HepG2 (cell line): Measurements from ENCODE around the gene SMIM31. TPM values are rescaled to one million over a fixed set of nuclear protein-coding genes. Genes with fewer than 3 reads are reported as not detected.

Source experiments
- ATAC-seq: fragments of 200-7000 bp; cut with Tn5 transposase; 3 replicates; pipeline ENCODE4 v1.9.1; 2020; ENCODE audit warnings: mild to moderate bottlenecking, moderate library complexity
- BruUV-seq: library from RNA; stranded (reverse); fragments of 400-500 nt; replicated peaks from 2 replicates; lab custom pipeline; 2021; lab: Mats Ljungman, UMichigan
- CTCF ChIA-PET: fragments of 300-600 bp; formaldehyde crosslinking; extraction: SDS; loops from one replicate; lab custom pipeline; 2021; ENCODE audit warnings: low total read pairs, inconsistent platforms, low intra/inter-chr PET ratio; lab: Yijun Ruan, JAX
- POLR2A ChIA-PET: fragments of 350-600 bp; sonication (Branson Sonifier 250); formaldehyde crosslinking; loops from one replicate; lab custom pipeline; 2020; ENCODE audit warnings: antibody characterized with exemption, inconsistent platforms; lab: Yijun Ruan, JAX
- DNase-seq: peaks from one replicate; pipeline ENCODE4 v3.0.0-alpha.2; 2015; ENCODE audit warnings: low spot score
- FAIRE-seq: peaks from 3 replicates; lab custom pipeline; 2011; peaks lifted over from hg19 to GRCh38; lab: Jason Lieb, UNC
- H2AFZ ChIP-seq: one replicate; pipeline ENCODE4 v1.6.1; 2011; ENCODE audit warnings: low read length, inconsistent platforms
- H3K27ac ChIP-seq: fragments of 300-600 bp; 3 replicates; pipeline ENCODE4 v1.8.0; 2011; ENCODE audit warnings: mixed run types, mild to moderate bottlenecking, mixed read lengths, low read length, inconsistent platforms; ENCODE audit not compliant: insufficient read depth; ENCODE audit errors: extremely low read length
- H3K27me3 ChIP-seq, 2 experiments: fragments of 200-600 bp in 1 of 2; 2 replicates in 1 of 2; 3 replicates in 1 of 2; pipeline versions ENCODE4 v1.6.0 to v1.8.0; 2011; ENCODE audit warnings: low read length in 2 of 2, mild to moderate bottlenecking in 2 of 2, moderate library complexity in 2 of 2, inconsistent platforms in 1 of 2; ENCODE audit not compliant: insufficient read depth in 2 of 2, control insufficient read depth in 1 of 2
- H3K36me3 ChIP-seq, 2 experiments: fragments of 200-600 bp in 1 of 2; replicated peaks in 1 of 2; 2 replicates in 1 of 2; 3 replicates in 1 of 2; pipeline versions ENCODE4 v1.5.1 to v1.8.0; 2011; ENCODE audit warnings: low read length in 2 of 2, inconsistent platforms in 1 of 2; ENCODE audit not compliant: insufficient read depth in 2 of 2, control insufficient read depth in 1 of 2
- H3K4me1 ChIP-seq: 2 replicates; pipeline ENCODE4 v1.5.1; 2012; ENCODE audit warnings: low read length, inconsistent platforms; ENCODE audit not compliant: insufficient read depth
- H3K4me2 ChIP-seq: 2 replicates; pipeline ENCODE4 v1.6.0; 2011; ENCODE audit warnings: low read depth, low read length, inconsistent platforms
- H3K4me3 ChIP-seq, 3 experiments: fragments of 200-600 bp in 1 of 3; sonication (generic), shearing (Covaris generic) in 1 of 3; replicated peaks in 1 of 3; 2 replicates each; pipeline ENCODE4 v1.5.1; 2011 to 2016; ENCODE audit warnings: low read length in 3 of 3, inconsistent platforms in 2 of 3, low read depth in 2 of 3, mild to moderate bottlenecking in 2 of 3, control low read depth in 1 of 3, mixed read lengths in 1 of 3; ENCODE audit not compliant: insufficient read depth in 1 of 3
- H3K79me2 ChIP-seq: one replicate; pipeline ENCODE4 v1.6.1; 2011; ENCODE audit warnings: low read length, inconsistent platforms; ENCODE audit not compliant: insufficient read depth
- H3K9ac ChIP-seq: 2 replicates; pipeline ENCODE4 v1.6.0; 2011; ENCODE audit warnings: mild to moderate bottlenecking, low read depth, low read length, inconsistent platforms; ENCODE audit not compliant: insufficient read depth
- H3K9me3 ChIP-seq: 2 replicates; pipeline ENCODE4 v1.5.1; 2012; ENCODE audit warnings: mild to moderate bottlenecking, low read length
- H4K20me1 ChIP-seq: 2 replicates; pipeline ENCODE4 v1.6.0; 2011; ENCODE audit warnings: inconsistent platforms, mild to moderate bottlenecking, low read length, moderate library complexity; ENCODE audit not compliant: insufficient read depth
- CTCF ChIP-seq: sonication (generic); formaldehyde crosslinking; IDR thresholded peaks from 2 replicates; pipeline ENCODE4 v1.5.0; 2020; ENCODE audit warnings: mild to moderate bottlenecking, missing genetic modification reagents, moderate library complexity
- E2F2 ChIP-seq: sonication (generic); formaldehyde crosslinking; IDR thresholded peaks from 2 replicates; pipeline ENCODE4 v1.4.0; 2020; ENCODE audit warnings: missing genetic modification reagents, borderline replicate concordance
- RAD21 ChIP-seq: fragments of 450-650 bp; formaldehyde crosslinking; IDR thresholded peaks from 2 replicates; pipeline ENCODE4 v1.5.0; 2020; ENCODE audit warnings: mild to moderate bottlenecking
- SMC3 ChIP-seq: IDR thresholded peaks from 2 replicates; pipeline ENCODE4 v1.6.1; 2011; ENCODE audit warnings: low read length, improper control_type of control experiment
- STAG1 ChIP-seq: sonication (generic); formaldehyde crosslinking; IDR thresholded peaks from 2 replicates; pipeline ENCODE4 v1.4.0; 2020; ENCODE audit warnings: missing genetic modification reagents
- TEAD3 ChIP-seq: optimal IDR thresholded peaks from 2 replicates; pipeline ENCODE3; 2016; ENCODE audit warnings: borderline replicate concordance
- ZFP91 ChIP-seq: sonication (generic); formaldehyde crosslinking; IDR thresholded peaks from 2 replicates; pipeline ENCODE4 v1.9.0; 2022; ENCODE audit warnings: missing genetic modification reagents, mild to moderate bottlenecking, borderline replicate concordance
- ZNF839 ChIP-seq: sonication (generic); formaldehyde crosslinking; IDR thresholded peaks from 2 replicates; pipeline ENCODE4 v1.4.0; 2020; ENCODE audit warnings: missing genetic modification reagents, mild to moderate bottlenecking, borderline replicate concordance
- WGBS: methylation state at CpG from one replicate; pipeline ENCODE4 v1.1.6; 2017; ENCODE audit warnings: low lambda C conversion rate; 5-methylcytosine and 5-hydroxymethylcytosine counted together
- in situ Hi-C: cut with HindIII; loops from 2 replicates; pipeline ENCODE4 v1.10.0; 2017; ENCODE audit warnings: low pct_unique_long_range_greater_than_20kb; ENCODE audit not compliant: extremely low pct_ligation_motif_present
- intact Hi-C: fragments of 100-400 bp; cut with micrococcal nuclease; formaldehyde crosslinking; loops from one replicate; pipeline ENCODE4 v1.10.0; 2022; ENCODE audit not compliant: unreplicated experiment
- polyA plus RNA-seq, 8 experiments: library from polyadenylated mRNA; depleted of rRNA in 3 of 8; stranded (reverse) in 7 of 8; unstranded in 1 of 8; fragments of >200 nt; fragmentation: Illumina TruSeq in 4 of 8; extraction: Trizol in 4 of 8; gene quantifications; 2 replicates each; pipeline versions ENCODE4 v1.2.1 to v1.2.3, GENCODE V29; 2011 to 2016; ENCODE audit warnings: low read depth in 4 of 8, missing spikeins in 1 of 8, mixed read lengths in 1 of 8; ENCODE audit not compliant: insufficient read depth in 1 of 8
- total RNA-seq, 5 experiments: library from RNA; depleted of rRNA; stranded (reverse); fragments of >200 nt; fragmentation: Illumina TruSeq; extraction: Trizol; gene quantifications; 2 replicates each; pipeline ENCODE4 v1.2.3, GENCODE V29; 2016; ENCODE audit warnings: low read depth in 1 of 5

The SMIM31 gene
- total and polyA plus RNA-seq, 2 of the 13 experiments (the other 11 are each of a cell fraction or from before 2014, with no cell fraction given): not detected

DNA sequence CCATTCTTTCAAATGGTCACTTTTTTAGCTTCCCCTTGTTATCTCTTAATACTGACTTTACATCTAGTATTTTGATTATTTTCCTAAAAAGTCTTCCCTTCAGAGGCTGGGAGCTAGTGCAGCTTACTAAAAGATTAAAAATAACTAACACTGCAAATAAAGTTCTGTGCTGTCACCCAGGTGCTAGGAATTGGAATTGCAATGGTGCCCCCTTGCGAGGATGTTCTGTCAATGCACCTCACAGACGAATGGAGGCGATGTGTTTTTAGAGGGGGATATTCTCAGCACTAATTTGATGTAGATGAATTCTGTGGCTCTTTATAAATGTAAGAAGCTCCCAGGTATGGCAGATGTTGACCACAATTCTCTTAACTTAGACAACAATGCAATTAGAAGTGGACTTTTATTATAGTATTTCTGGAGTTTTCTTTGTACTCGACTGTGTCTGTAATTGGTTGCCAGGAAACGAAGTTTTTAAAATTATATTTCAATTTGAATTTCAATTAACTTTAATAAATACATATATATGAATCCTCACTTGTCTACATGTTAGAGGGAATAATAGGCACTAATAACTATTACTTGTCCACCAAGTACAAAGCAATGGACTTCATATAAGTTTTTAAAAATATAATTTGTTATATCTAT, 22.0 kb upstream of the SMIM31 start:
- Histone ChIP-seq H4K20me1 (no peaks in the 10 kb centered on the region), H3K27ac (no peak overlapping the region), H3K9me3 (no peaks in the 10 kb centered on the region), H3K4me3 (no peak overlapping the region), H3K27me3 (no peaks in the 10 kb centered on the region), H3K4me2 (no peak overlapping the region), H3K4me1 (no peaks in the 10 kb centered on the region), H2AFZ (no peak overlapping the region), H3K79me2 (no peaks in the 10 kb centered on the region), H3K36me3 (no peaks in the 10 kb centered on the region), H3K9ac (no peak overlapping the region)
- CTCF ChIA-PET: interaction anchor here (1.1 kb wide), 1 partner anchor 1247 kb away, joined by 4 read pairs; no protein-coding TSS in a partner anchor
- DNase-seq (peak; percentile 20), ATAC-seq (peak; percentile 72; the same call in 2 of the 3 replicates), FAIRE-seq (no peak)
- TF ChIP-seq ZNF839 (CRISPR knock-in tag) (no peak), ZFP91 (CRISPR knock-in tag) (no peak), SMC3 (peak; percentile 56), RAD21 (0 out of 2 replicates have a peak, but pooled peaks have one; percentile 30), E2F2 (CRISPR knock-in tag) (no peak), TEAD3 (peak; percentile 22), STAG1 (CRISPR knock-in tag) (peak; percentile 71), CTCF (CRISPR knock-in tag) (peak; percentile 78)
- BruUV-seq: no TSS peak
- POLR2A ChIA-PET: no interaction called here
- WGBS: 8% methylated on average over 5 of the region's 5 CpGs
- intact Hi-C loops: loop anchor here (5.0 to 10.0 kb wide), 2 partner anchors 1047 to 1175 kb away; no protein-coding TSS in a partner anchor
- in situ Hi-C loops: loop anchor here (25.0 kb wide), 1 partner anchor 1170 kb away; no protein-coding TSS in a partner anchor
